PC-9 (cell line): ENCODE data around the gene C11orf21. TPM values are rescaled to one million over a fixed set of nuclear protein-coding genes. Genes with fewer than 3 reads are reported as not detected.

Source experiments
- BruUV-seq: library from RNA; stranded (reverse); fragments of 400-500 nt; replicated peaks from 2 replicates; lab custom pipeline; 2021; lab: Mats Ljungman, UMichigan
- CTCF ChIA-PET: fragments of 300-600 bp; sonication (Branson Sonifier 250); formaldehyde crosslinking; loops from one replicate; lab custom pipeline; 2022; ENCODE audit warnings: antibody characterized with exemption; lab: Charles Lee
- POLR2A ChIA-PET: fragments of 300-600 bp; sonication (Branson Sonifier 250); formaldehyde crosslinking; loops from one replicate; lab custom pipeline; 2022; ENCODE audit warnings: antibody characterized with exemption; ENCODE audit not compliant: unreplicated experiment; lab: Charles Lee
- DNase-seq, 2 experiments: peaks; one replicate each; pipeline versions ENCODE4 v3.0.0 to v3.0.0-alpha.2; 2015 to 2022; ENCODE audit warnings: mixed read lengths in 1 of 2
- H2AFZ ChIP-seq: fragments of 200-600 bp; sonication (generic); 2 replicates; pipeline ENCODE4 v1.8.1; 2017; ENCODE audit warnings: antibody characterized with exemption
- H3F3A ChIP-seq: fragments of 200-600 bp; sonication (generic); 2 replicates; pipeline ENCODE4 v1.8.1; 2017; ENCODE audit warnings: antibody characterized with exemption, mild to moderate bottlenecking, low read depth; ENCODE audit not compliant: insufficient read depth
- H3K27ac ChIP-seq: fragments of 200-600 bp; sonication (generic); 2 replicates; pipeline ENCODE4 v1.6.1; 2016; ENCODE audit warnings: mixed run types
- H3K27me3 ChIP-seq: fragments of 200-600 bp; sonication (generic); 2 replicates; pipeline ENCODE4 v1.6.1; 2016; ENCODE audit warnings: low read depth, mixed run types; ENCODE audit not compliant: insufficient read depth
- H3K36me3 ChIP-seq: fragments of 200-600 bp; sonication (generic); 2 replicates; pipeline ENCODE4 v1.6.1; 2016; ENCODE audit warnings: low read depth, mixed run types
- H3K4me1 ChIP-seq: fragments of 200-600 bp; sonication (generic); replicated peaks from 2 replicates; pipeline ENCODE4 v1.6.1; 2016; ENCODE audit warnings: mixed run types; ENCODE audit not compliant: insufficient read depth
- H3K4me2 ChIP-seq: fragments of 200-600 bp; sonication (generic); 2 replicates; pipeline ENCODE4 v1.6.1; 2017; ENCODE audit warnings: mixed run types
- H3K4me3 ChIP-seq: fragments of 200-600 bp; sonication (generic); 2 replicates; pipeline ENCODE4 v1.6.1; 2016; ENCODE audit warnings: mixed run types
- H3K79me2 ChIP-seq: fragments of 200-600 bp; sonication (generic); 2 replicates; pipeline ENCODE4 v1.6.1; 2017; ENCODE audit warnings: low read depth, mixed run types
- H3K9me2 ChIP-seq: fragments of 200-600 bp; sonication (generic); 2 replicates; pipeline ENCODE4 v1.8.1; 2017; ENCODE audit warnings: mild to moderate bottlenecking; ENCODE audit not compliant: insufficient read depth
- H3K9me3 ChIP-seq: fragments of 200-600 bp; sonication (generic); 2 replicates; pipeline ENCODE4 v1.8.1; 2016; ENCODE audit warnings: low read depth; ENCODE audit not compliant: insufficient read depth
- H4K20me1 ChIP-seq: fragments of 200-600 bp; sonication (generic); 2 replicates; pipeline ENCODE4 v1.8.1; 2017; ENCODE audit not compliant: insufficient read depth
- EZH2 ChIP-seq: fragments of 200-600 bp; sonication (generic); IDR thresholded peaks from 2 replicates; pipeline ENCODE4 v1.8.0; 2017; ENCODE audit warnings: antibody characterized with exemption, low read depth
- intact Hi-C: fragments of 100-400 bp; cut with micrococcal nuclease; formaldehyde crosslinking; loops from one replicate; pipeline ENCODE4 v1.10.0; 2022; ENCODE audit not compliant: unreplicated experiment
- total RNA-seq: library from RNA; stranded (reverse); gene quantifications from 2 replicates; pipeline ENCODE4 v1.2.3, GENCODE V29; 2021
- TF ChIP-seq, protein P1 (sequence below): fragments of 200-600 bp; sonication (generic); conservative IDR thresholded peaks from 2 replicates; pipeline ENCODE4 v1.6.1; 2017; ENCODE audit warnings: mixed run types, antibody characterized with exemption, mild to moderate bottlenecking, moderate library complexity

The C11orf21 gene
- total RNA-seq, 1 experiment from 2014 or later: not detected

DNA sequence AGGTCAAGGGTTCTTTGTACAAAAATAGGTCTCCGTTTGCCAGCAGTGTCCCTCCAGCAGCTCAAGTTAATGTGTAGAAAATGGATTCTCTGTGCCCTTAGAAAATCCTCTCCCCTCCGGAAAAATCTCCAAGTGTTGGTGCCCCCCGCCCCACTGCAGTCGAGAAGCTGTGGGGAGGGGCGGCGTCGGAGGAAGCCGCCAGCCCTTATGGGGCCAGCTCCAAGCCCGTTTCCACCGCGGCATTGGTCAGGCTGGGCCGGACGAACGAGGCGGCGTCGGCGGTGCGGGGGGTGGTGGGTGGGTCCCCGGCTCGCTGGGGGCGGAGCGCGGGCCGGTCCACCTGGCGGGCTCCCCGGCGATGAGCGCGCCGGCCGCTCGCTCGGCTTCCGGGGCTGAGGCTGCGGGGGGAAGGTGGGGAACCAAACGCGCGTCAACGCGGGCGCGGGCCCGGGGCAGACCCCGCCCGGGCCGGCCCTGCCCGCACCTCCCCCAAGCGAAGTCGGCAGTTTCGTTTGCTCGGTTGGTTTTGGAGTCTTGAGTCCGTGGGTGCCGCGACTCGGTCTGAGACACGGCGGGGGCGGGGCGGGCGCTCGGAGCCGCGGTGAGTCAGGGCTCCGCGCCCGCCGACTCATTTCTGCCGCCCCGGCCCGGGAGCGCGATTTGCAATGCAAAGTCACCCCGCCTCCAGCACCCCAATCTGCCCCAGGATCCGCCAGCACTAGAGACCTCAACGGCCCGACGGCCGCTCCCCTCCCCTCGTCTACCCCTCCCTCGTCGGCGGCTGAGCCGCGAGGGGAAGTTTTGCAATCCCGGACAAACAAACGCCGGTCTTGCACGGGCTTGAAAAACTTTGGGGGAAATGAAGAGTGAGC lies 32.8 kb downstream of the C11orf21 start:
- Histone ChIP-seq H3K4me2 (peak overlapping the region; percentile 75), H3K4me3 (peak overlapping the region; percentile 56), H3K27ac (0 out of 2 replicates have a peak overlapping the region, but pooled peaks have one; percentile 19), H3K27me3 (no peaks in the 10 kb centered on the region), H2AFZ (peak overlapping the region; percentile 91), H3K79me2 (no peaks in the 10 kb centered on the region), H3K9me2 (no peaks in the 10 kb centered on the region), H3K36me3 (no peaks in the 10 kb centered on the region), H3K4me1 (0 out of 2 replicates have a peak, but pooled peaks cover 5% of the 10 kb centered on the region), H3F3A (peaks cover 7% of the 10 kb centered on the region), H4K20me1 (no peaks in the 10 kb centered on the region), H3K9me3 (no peaks in the 10 kb centered on the region)
- intact Hi-C loops: loop anchor here (2.0 kb wide), 1 partner anchor 66 kb away; no protein-coding TSS in a partner anchor
- no peak for TF ChIP-seq EZH2
- TF ChIP-seq, protein P1, sequence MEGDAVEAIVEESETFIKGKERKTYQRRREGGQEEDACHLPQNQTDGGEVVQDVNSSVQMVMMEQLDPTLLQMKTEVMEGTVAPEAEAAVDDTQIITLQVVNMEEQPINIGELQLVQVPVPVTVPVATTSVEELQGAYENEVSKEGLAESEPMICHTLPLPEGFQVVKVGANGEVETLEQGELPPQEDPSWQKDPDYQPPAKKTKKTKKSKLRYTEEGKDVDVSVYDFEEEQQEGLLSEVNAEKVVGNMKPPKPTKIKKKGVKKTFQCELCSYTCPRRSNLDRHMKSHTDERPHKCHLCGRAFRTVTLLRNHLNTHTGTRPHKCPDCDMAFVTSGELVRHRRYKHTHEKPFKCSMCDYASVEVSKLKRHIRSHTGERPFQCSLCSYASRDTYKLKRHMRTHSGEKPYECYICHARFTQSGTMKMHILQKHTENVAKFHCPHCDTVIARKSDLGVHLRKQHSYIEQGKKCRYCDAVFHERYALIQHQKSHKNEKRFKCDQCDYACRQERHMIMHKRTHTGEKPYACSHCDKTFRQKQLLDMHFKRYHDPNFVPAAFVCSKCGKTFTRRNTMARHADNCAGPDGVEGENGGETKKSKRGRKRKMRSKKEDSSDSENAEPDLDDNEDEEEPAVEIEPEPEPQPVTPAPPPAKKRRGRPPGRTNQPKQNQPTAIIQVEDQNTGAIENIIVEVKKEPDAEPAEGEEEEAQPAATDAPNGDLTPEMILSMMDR: no peak
- BruUV-seq: TSS peak; percentile 47
- ChIA-PET POLR2A (no interaction called here), CTCF (no interaction called here)
- peak; percentile 49 to 51 for DNase-seq

DNA sequence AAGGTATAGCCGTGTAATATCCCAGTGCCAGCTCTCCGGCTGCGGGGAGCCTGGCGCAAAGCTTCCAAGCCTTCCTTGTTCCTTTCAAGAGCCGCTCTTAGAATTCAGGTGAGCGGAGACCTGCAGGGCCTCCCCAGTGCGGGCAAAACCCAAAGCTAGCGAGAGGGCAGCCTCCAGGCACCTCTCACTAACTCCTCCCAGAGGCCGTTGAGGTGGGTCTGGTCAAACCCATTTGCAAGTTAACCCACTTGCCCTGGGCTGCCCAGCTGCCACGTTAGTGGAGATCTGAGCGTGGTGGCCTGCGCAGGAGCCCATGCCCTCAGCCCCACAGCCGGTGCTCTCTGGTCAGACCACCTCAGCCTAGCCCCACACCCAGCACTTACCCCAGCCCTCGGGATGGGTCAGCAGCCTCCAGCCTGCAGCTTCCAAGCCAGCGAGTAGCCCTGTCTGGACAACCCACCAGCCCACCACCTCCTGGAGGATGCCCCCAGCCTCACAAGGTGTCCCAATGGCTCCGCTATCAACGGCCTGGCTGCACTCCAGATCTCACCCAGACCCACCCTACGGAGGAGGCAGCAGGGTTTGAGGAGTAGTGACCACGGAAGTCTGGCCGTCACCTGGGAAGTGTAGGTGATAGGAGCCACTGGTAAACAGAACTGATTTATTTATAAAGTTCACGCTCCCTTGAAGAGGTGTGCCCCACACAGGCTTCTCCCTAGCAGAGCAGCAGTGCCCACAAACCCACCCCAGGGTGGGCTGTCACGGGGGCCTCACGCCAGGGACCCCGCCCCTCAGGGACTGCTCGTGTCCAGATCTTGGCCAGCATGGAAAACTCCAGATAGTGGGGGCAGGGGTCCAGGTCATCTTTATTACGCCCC lies 33.6 kb downstream of the C11orf21 start:
- no peaks in the 10 kb centered on the region for H3K27me3 ChIP-seq

More for the DNA sequence above, 33.6 kb downstream of the C11orf21 start:
- Histone ChIP-seq H3K4me2 (peak overlapping the region; percentile 75), H2AFZ (no peak overlapping the region), H3K27ac (no peak overlapping the region), H3K79me2 (no peaks in the 10 kb centered on the region), H3K4me3 (no peak overlapping the region; the same call in 1 of the 2 replicates), H4K20me1 (no peaks in the 10 kb centered on the region), H3K4me1 (no peaks in the 10 kb centered on the region), H3F3A (peaks cover 7% of the 10 kb centered on the region), H3K9me3 (no peaks in the 10 kb centered on the region), H3K9me2 (no peaks in the 10 kb centered on the region), H3K36me3 (no peaks in the 10 kb centered on the region)
- intact Hi-C loops: loop anchor here (2.0 kb wide), 1 partner anchor 65 kb away; no protein-coding TSS in a partner anchor
- POLR2A ChIA-PET: no interaction called here
- BruUV-seq: no TSS peak
- no peak for TF ChIP-seq EZH2
- TF ChIP-seq, protein P1: no peak
- DNase-seq: no peak
- CTCF ChIA-PET: no interaction called here
